Cardiac fibroblast (primary cell): Measurements from ENCODE around the gene PSPN.

Experiments used
- DNase-seq, 2 donors: peaks; one replicate each; pipeline versions ENCODE4 v3.0.0 to v3.0.0-alpha.2; 2010; ENCODE audit warnings: low read depth in 2 of 2
- H3K4me3 ChIP-seq, 2 donors: replicated peaks in 1 of 2; 1 replicate in 1 of 2; 2 replicates in 1 of 2; pipeline ENCODE4 v1.5.1; 2011; ENCODE audit warnings: low read depth in 2 of 2, low read length in 2 of 2, mild to moderate bottlenecking in 2 of 2, moderate library complexity in 1 of 2
- CTCF ChIP-seq: IDR thresholded peaks from one replicate; pipeline ENCODE4 v1.5.1; 2011; ENCODE audit warnings: low read depth, mild to moderate bottlenecking, low read length, inconsistent platforms

PSPN gene

GRCh38 chr19:6413721-6414643, 38.2 kb upstream of the PSPN start:
- no peak for DNase-seq
- no peak for TF ChIP-seq CTCF
- no peak overlapping the region for H3K4me3 ChIP-seq

DNA sequence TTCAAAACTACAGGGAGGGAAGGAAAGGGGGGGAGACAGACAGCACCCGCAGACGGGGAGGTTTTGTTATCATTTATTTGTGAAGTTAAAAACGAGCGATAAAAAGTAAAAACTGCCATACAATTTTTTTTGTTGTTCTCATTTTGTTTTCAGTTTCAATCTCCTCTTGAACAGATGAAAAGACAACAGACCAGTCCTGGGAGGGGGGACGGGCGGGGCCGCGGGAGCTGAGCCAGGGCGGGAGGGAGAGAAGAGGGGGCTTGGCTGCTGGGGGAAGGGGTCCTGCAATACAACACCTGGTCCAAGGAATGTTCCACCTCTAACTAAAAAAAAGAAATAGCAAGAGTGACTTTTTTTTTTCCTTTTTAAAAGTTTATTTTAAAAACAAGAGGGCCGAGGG, 37.6 kb upstream of the PSPN start:
- TF ChIP-seq CTCF, result no peak
- DNase-seq, result no peak
- no peak overlapping the region for H3K4me3 ChIP-seq

- H3K4me3 ChIP-seq, result no peak overlapping the region
- DNase-seq, result peak; percentile 18 to 25
- TF ChIP-seq CTCF, result peak; percentile 57
Observed at GRCh38 chr19:6412447-6413091, 36.8 kb upstream of the PSPN start.

GRCh38 chr19:6412061-6412446, 36.3 kb upstream of the PSPN start:
- DNase-seq, result no peak
- H3K4me3 ChIP-seq, result no peak overlapping the region
- no peak for TF ChIP-seq CTCF

DNA sequence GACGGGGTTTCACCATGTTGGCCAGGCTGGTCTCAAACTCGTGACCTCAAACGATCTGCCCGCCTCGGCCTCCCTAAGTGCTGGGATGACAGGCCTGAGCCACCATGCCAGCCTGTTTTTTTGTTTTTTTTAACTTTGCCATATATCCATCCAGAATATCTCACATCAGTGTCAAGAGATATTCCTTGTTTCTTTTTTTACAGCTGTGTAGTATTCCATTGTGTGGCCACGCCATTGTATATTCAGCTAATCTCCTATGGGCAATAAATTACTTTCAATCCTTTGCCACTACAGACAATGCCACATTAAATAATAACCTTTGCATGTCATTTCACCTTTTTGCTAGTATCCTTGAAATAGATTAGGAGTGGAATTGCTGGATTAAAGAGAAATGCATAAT, 33.6 kb upstream of the PSPN start:
- no peak for TF ChIP-seq CTCF
- H3K4me3 ChIP-seq, result no peak overlapping the region
- no peak for DNase-seq

- TF ChIP-seq CTCF, result no peak
- no peak overlapping the region for H3K4me3 ChIP-seq
- no peak for DNase-seq
Observed at GRCh38 chr19:6406401-6406800, 30.7 kb upstream of the PSPN start.
